MM.1S (cell line): Measurements from ENCODE around the gene CBLB.

ENCODE experiments used
- DNase-seq: peaks from one replicate; pipeline ENCODE4 v3.0.0-alpha.2; 2015
- H2AFZ ChIP-seq: fragments of 300-600 bp; sonication (generic); 2 replicates; pipeline ENCODE4 v1.6.0; 2016; ENCODE audit warnings: antibody characterized with exemption, low read length
- H3F3A ChIP-seq: fragments of 300-600 bp; sonication (generic); 2 replicates; pipeline ENCODE4 v1.6.1; 2016; ENCODE audit warnings: mild to moderate bottlenecking, antibody characterized with exemption, low read length, moderate library complexity, mixed read lengths; ENCODE audit not compliant: insufficient read depth
- H3K27ac ChIP-seq: fragments of 300-600 bp; sonication (generic); 2 replicates; pipeline ENCODE4 v1.5.1; 2016; ENCODE audit warnings: mild to moderate bottlenecking, low read length
- H3K27me3 ChIP-seq: fragments of 300-600 bp; sonication (generic); replicated peaks from 2 replicates; pipeline ENCODE4 v1.6.0; 2016; ENCODE audit warnings: low read length; ENCODE audit not compliant: insufficient read depth
- H3K36me3 ChIP-seq: fragments of 300-600 bp; sonication (generic); replicated peaks from 2 replicates; pipeline ENCODE4 v1.6.1; 2016; ENCODE audit warnings: mild to moderate bottlenecking, low read length, mixed read lengths; ENCODE audit not compliant: insufficient read depth
- H3K4me1 ChIP-seq: fragments of 300-600 bp; sonication (generic); 2 replicates; pipeline ENCODE4 v1.6.1; 2016; ENCODE audit warnings: low read length, mixed read lengths
- H3K4me2 ChIP-seq: fragments of 300-600 bp; sonication (generic); 2 replicates; pipeline ENCODE4 v1.6.0; 2016; ENCODE audit warnings: low read depth, low read length
- H3K4me3 ChIP-seq: fragments of 300-600 bp; sonication (generic); 2 replicates; pipeline ENCODE4 v1.5.1; 2016; ENCODE audit warnings: low read length, mixed read lengths
- H3K79me2 ChIP-seq: fragments of 300-600 bp; sonication (generic); 2 replicates; pipeline ENCODE4 v1.6.1; 2016; ENCODE audit warnings: mixed run types, low read length, mixed read lengths
- H3K9ac ChIP-seq: fragments of 300-600 bp; sonication (generic); 2 replicates; pipeline ENCODE4 v1.6.1; 2016; ENCODE audit warnings: low read length, mixed read lengths
- H3K9me2 ChIP-seq: fragments of 300-600 bp; sonication (generic); replicated peaks from 2 replicates; pipeline ENCODE4 v1.6.1; 2016; ENCODE audit warnings: mild to moderate bottlenecking, low read length, mixed read lengths; ENCODE audit not compliant: insufficient read depth
- H3K9me3 ChIP-seq: fragments of 300-600 bp; sonication (generic); replicated peaks from 2 replicates; pipeline ENCODE4 v1.6.1; 2016; ENCODE audit warnings: mild to moderate bottlenecking, low read length, mixed read lengths; ENCODE audit not compliant: insufficient read depth
- H4K20me1 ChIP-seq: fragments of 300-600 bp; sonication (generic); 2 replicates; pipeline ENCODE4 v1.6.1; 2016; ENCODE audit warnings: mild to moderate bottlenecking, low read length, moderate library complexity, mixed read lengths; ENCODE audit not compliant: insufficient read depth
- EZH2 ChIP-seq: fragments of 300-600 bp; sonication (generic); optimal IDR thresholded peaks from 2 replicates; pipeline ENCODE3; 2017; ENCODE audit warnings: low read depth, mild to moderate bottlenecking, antibody characterized with exemption, low read length, mixed read lengths
- EZH2phosphoT487 ChIP-seq: fragments of 300-600 bp; sonication (generic); IDR thresholded peaks from 2 replicates; pipeline ENCODE4 v1.6.1; 2018; ENCODE audit warnings: antibody characterized with exemption, low read length
- TF ChIP-seq, protein P1 (sequence below): fragments of 300-600 bp; sonication (generic); IDR thresholded peaks from 2 replicates; pipeline ENCODE4 v1.5.1; 2016; ENCODE audit warnings: antibody characterized with exemption, low read length, mixed read lengths

CBLB gene

GRCh38 chr3:105653868-105654267 lies 214.9 kb downstream of the CBLB start:
- no peaks in the 10 kb centered on the region for H3K9me3 ChIP-seq
- H3K4me1 ChIP-seq: no peaks in the 10 kb centered on the region
- no peak overlapping the region for H3K4me2 ChIP-seq
- no peaks in the 10 kb centered on the region for H3K79me2 ChIP-seq
- H3K9ac ChIP-seq: no peak overlapping the region
- no peak for DNase-seq
- H3K27me3 ChIP-seq: no peaks in the 10 kb centered on the region
- TF ChIP-seq EZH2phosphoT487: no peak
- no peak for TF ChIP-seq EZH2
- TF ChIP-seq, protein P1, sequence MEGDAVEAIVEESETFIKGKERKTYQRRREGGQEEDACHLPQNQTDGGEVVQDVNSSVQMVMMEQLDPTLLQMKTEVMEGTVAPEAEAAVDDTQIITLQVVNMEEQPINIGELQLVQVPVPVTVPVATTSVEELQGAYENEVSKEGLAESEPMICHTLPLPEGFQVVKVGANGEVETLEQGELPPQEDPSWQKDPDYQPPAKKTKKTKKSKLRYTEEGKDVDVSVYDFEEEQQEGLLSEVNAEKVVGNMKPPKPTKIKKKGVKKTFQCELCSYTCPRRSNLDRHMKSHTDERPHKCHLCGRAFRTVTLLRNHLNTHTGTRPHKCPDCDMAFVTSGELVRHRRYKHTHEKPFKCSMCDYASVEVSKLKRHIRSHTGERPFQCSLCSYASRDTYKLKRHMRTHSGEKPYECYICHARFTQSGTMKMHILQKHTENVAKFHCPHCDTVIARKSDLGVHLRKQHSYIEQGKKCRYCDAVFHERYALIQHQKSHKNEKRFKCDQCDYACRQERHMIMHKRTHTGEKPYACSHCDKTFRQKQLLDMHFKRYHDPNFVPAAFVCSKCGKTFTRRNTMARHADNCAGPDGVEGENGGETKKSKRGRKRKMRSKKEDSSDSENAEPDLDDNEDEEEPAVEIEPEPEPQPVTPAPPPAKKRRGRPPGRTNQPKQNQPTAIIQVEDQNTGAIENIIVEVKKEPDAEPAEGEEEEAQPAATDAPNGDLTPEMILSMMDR: no peak
- H3F3A ChIP-seq: no peaks in the 10 kb centered on the region
- no peaks in the 10 kb centered on the region for H4K20me1 ChIP-seq
- no peak overlapping the region for H3K27ac ChIP-seq
- no peak overlapping the region for H2AFZ ChIP-seq
- no peak overlapping the region for H3K4me3 ChIP-seq
- no peaks in the 10 kb centered on the region for H3K36me3 ChIP-seq
- H3K9me2 ChIP-seq: no peaks in the 10 kb centered on the region

GRCh38 chr3:105653166-105653565 lies 215.6 kb downstream of the CBLB start:
- Histone ChIP-seq H3K4me2 (no peak overlapping the region), H3K36me3 (no peaks in the 10 kb centered on the region), H3F3A (no peaks in the 10 kb centered on the region), H3K9ac (no peak overlapping the region), H3K9me3 (no peaks in the 10 kb centered on the region), H3K4me1 (no peaks in the 10 kb centered on the region), H2AFZ (no peak overlapping the region), H3K27me3 (no peaks in the 10 kb centered on the region), H3K79me2 (no peaks in the 10 kb centered on the region), H3K27ac (no peak overlapping the region), H3K9me2 (no peaks in the 10 kb centered on the region), H3K4me3 (no peak overlapping the region), H4K20me1 (no peaks in the 10 kb centered on the region)
- TF ChIP-seq EZH2phosphoT487 (no peak), EZH2 (no peak)
- TF ChIP-seq, protein P1: no peak
- no peak for DNase-seq

GRCh38 chr3:105649480-105649879 lies 219.3 kb downstream of the CBLB start:
- Histone ChIP-seq H3K9ac (no peak overlapping the region), H3K4me1 (no peaks in the 10 kb centered on the region), H3K27me3 (no peaks in the 10 kb centered on the region), H3F3A (no peaks in the 10 kb centered on the region), H2AFZ (no peak overlapping the region), H3K27ac (no peak overlapping the region), H3K9me3 (no peaks in the 10 kb centered on the region), H3K4me3 (no peak overlapping the region), H3K36me3 (no peaks in the 10 kb centered on the region), H3K79me2 (no peaks in the 10 kb centered on the region), H4K20me1 (no peaks in the 10 kb centered on the region), H3K4me2 (no peak overlapping the region), H3K9me2 (no peaks in the 10 kb centered on the region)
- TF ChIP-seq EZH2 (no peak), EZH2phosphoT487 (no peak)
- TF ChIP-seq, protein P1: no peak
- DNase-seq: no peak

DNA sequence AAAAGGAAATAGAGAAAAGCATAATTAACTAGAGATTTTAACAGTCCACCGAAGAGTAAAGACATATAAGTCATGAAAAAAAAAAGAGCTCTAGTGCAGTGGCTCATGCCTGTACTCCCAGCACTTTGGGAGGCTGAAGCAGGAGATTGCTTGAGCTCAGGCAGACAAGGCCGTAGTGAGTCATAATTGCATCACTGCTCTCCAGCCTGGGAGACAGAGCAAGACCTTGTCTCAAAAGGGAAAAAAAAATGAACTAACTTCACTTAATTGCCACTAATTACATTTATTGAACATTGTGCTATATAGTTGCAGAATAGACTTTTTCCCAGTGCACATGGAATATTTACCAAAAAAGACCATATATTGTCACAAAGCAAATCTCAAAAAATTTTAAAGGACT lies 221.8 kb downstream of the CBLB start:
- H2AFZ ChIP-seq: no peak overlapping the region
- TF ChIP-seq, protein P1: no peak
- TF ChIP-seq EZH2phosphoT487: no peak
- TF ChIP-seq EZH2: no peak
- no peaks in the 10 kb centered on the region for H4K20me1 ChIP-seq
- no peak overlapping the region for H3K4me3 ChIP-seq
- no peaks in the 10 kb centered on the region for H3K36me3 ChIP-seq
- no peak overlapping the region for H3K4me2 ChIP-seq
- no peak for DNase-seq
- H3K27me3 ChIP-seq: no peaks in the 10 kb centered on the region
- H3K4me1 ChIP-seq: no peaks in the 10 kb centered on the region
- no peaks in the 10 kb centered on the region for H3K79me2 ChIP-seq
- no peaks in the 10 kb centered on the region for H3K9me2 ChIP-seq
- no peak overlapping the region for H3K27ac ChIP-seq
- no peaks in the 10 kb centered on the region for H3K9me3 ChIP-seq
- no peaks in the 10 kb centered on the region for H3F3A ChIP-seq
- no peak overlapping the region for H3K9ac ChIP-seq
